Activated CD4-positive, alpha-beta T cell treated with anti-CD3 and anti-CD28 coated beads for 24 hours (primary cell): Measurements from ENCODE around the gene VMO1.
"Not testable (repeated sequence)": the region's sequence is repeated elsewhere in the genome, so short reads cannot be mapped to it uniquely, and the experiment has no call there.

Experiments
- DNase-seq, 2 donors: peaks; one replicate each; pipeline ENCODE4 v3.0.0-alpha.2; 2020; ENCODE audit warnings: low read depth in 2 of 2

Gene VMO1

GRCh38 chr17:4786106-4786511 lies at the start of gene VMO1:
Gene VMO1 (minus strand): TSS chr17:4786364. CDS start chr17:4786352, 12 bp downstream.
- no peak for DNase-seq

- DNase-seq, result no peak
These were observed 48.5 kb upstream of the VMO1 start for GRCh38 chr17:4834681-4835020.

- DNase-seq, result no peak
These were observed 47.9 kb upstream of the VMO1 start for GRCh38 chr17:4833941-4834680.

GRCh38 chr17:4833178-4833940 lies 47.2 kb upstream of the VMO1 start, which contains the start of gene MINK1:
Gene MINK1 (plus strand): TSS chr17:4833340. CDS start chr17:4833584, 244 bp downstream.
- DNase-seq, result peak; percentile 67 to 80

- DNase-seq, result not testable (repeated sequence)
These were observed 46.6 kb upstream of the VMO1 start for GRCh38 chr17:4832829-4833177.

GRCh38 chr17:4827399-4827798 lies 41.2 kb upstream of the VMO1 start:
- DNase-seq, result no peak

GRCh38 chr17:4823373-4824089 lies 37.4 kb upstream of the VMO1 start:
- DNase-seq, result no peak

GRCh38 chr17:4822835-4823234 lies 36.7 kb upstream of the VMO1 start:
- DNase-seq, result no peak

GRCh38 chr17:4818276-4818675 lies 32.1 kb upstream of the VMO1 start:
- no peak for DNase-seq

- DNase-seq, result no peak
These were observed 30.7 kb upstream of the VMO1 start for GRCh38 chr17:4816826-4817225.

GRCh38 chr17:4815043-4815675 lies 29.0 kb upstream of the VMO1 start:
- DNase-seq, result no peak

- DNase-seq, result no peak
These were observed 26.5 kb upstream of the VMO1 start for GRCh38 chr17:4812690-4813089.

- DNase-seq, result no peak
These were observed 25.3 kb upstream of the VMO1 start for GRCh38 chr17:4811471-4811870.

- DNase-seq, result no peak
These were observed 24.6 kb upstream of the VMO1 start for GRCh38 chr17:4810696-4811290.

- no peak for DNase-seq
These were observed 22.2 kb upstream of the VMO1 start for GRCh38 chr17:4808378-4808767.

- no peak for DNase-seq
These were observed 21.6 kb upstream of the VMO1 start for GRCh38 chr17:4807605-4808377.

- peak; percentile 79 to 87 for DNase-seq
These were observed 20.8 kb upstream of the VMO1 start, which contains the start of gene PLD2 for GRCh38 chr17:4806777-4807604. Gene PLD2 (plus strand): TSS chr17:4807152. CDS start chr17:4807773, 621 bp downstream.

- DNase-seq, result no peak
These were observed 20.3 kb upstream of the VMO1 start for GRCh38 chr17:4806456-4806776.

GRCh38 chr17:4802228-4802627 lies 16.1 kb upstream of the VMO1 start, which contains the start of gene C17orf114:
Gene C17orf114 (minus strand): TSS chr17:4802328.
- DNase-seq, result no peak
